GM12864 (cell line): ENCODE measurements around the gene MRPS11.
"Not testable (repeated sequence)": the region's sequence is repeated elsewhere in the genome, so short reads cannot be mapped to it uniquely, and the experiment has no call there.

Source experiments
- DNase-seq: peaks from one replicate; pipeline ENCODE4 v3.0.0-alpha.2; 2011; ENCODE audit warnings: low read depth
- H3K4me3 ChIP-seq: 2 replicates; pipeline ENCODE4 v1.5.1; 2011; ENCODE audit warnings: mild to moderate bottlenecking, low read depth, low read length, control low read depth
- CTCF ChIP-seq: IDR thresholded peaks from 2 replicates; pipeline ENCODE4 v1.5.1; 2011; ENCODE audit warnings: low read depth, mild to moderate bottlenecking, moderate library complexity, low read length, control low read depth, inconsistent platforms; ENCODE audit errors: missing control alignments

Gene MRPS11

GRCh38 chr15:88430051-88430450 lies 37.5 kb upstream of the MRPS11 start:
- H3K4me3 ChIP-seq: no peak overlapping the region
- TF ChIP-seq CTCF: no peak
- DNase-seq: no peak

GRCh38 chr15:88431441-88431840 lies 36.1 kb upstream of the MRPS11 start:
- no peak for TF ChIP-seq CTCF
- DNase-seq: no peak
- H3K4me3 ChIP-seq: no peak overlapping the region

GRCh38 chr15:88433046-88433685 lies 34.3 kb upstream of the MRPS11 start:
- DNase-seq: no peak
- H3K4me3 ChIP-seq: no peak overlapping the region
- no peak for TF ChIP-seq CTCF

GRCh38 chr15:88434106-88434505 lies 33.4 kb upstream of the MRPS11 start:
- DNase-seq, H3K4me3 ChIP-seq: not testable (repeated sequence)

- TF ChIP-seq CTCF: no peak
- DNase-seq: no peak
- no peak overlapping the region for H3K4me3 ChIP-seq
Measured at GRCh38 chr15:88438181-88438580, 29.3 kb upstream of the MRPS11 start.

- no peak for TF ChIP-seq CTCF
Measured at GRCh38 chr15:88440021-88440420, 27.5 kb upstream of the MRPS11 start.

GRCh38 chr15:88441076-88441730 lies 26.3 kb upstream of the MRPS11 start:
- DNase-seq: no peak
- H3K4me3 ChIP-seq: no peak overlapping the region
- no peak for TF ChIP-seq CTCF

More at GRCh38 chr15:88440021-88440420, 27.5 kb upstream of the MRPS11 start:
- DNase-seq: no peak
- no peak overlapping the region for H3K4me3 ChIP-seq
